GM12801 (cell line): ENCODE measurements around the gene SSH2.

Source experiments
- CTCF ChIP-seq: IDR thresholded peaks from one replicate; pipeline ENCODE4 v1.5.1; 2011; ENCODE audit warnings: control low read depth; ENCODE audit not compliant: insufficient read length; ENCODE audit errors: extremely low read depth

SSH2 gene

DNA sequence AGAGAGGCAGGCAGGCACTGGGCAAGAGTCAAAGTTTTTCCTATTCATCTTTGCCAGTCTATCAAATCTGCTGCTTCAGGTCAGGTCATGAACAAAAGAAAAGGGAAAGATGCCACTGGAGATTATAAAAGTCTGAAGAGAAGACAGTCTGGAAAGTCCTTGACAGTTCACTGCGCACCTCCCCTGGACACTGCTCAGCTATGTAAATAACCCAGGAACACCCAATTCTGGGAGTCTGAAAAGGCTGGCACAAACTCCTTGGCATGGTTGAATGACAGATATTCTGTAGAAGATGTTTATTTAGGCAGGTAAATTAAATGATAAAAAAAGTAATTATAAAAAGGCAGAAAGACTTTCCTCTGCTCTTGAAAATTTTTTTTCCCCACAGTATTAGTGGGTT is 302.1 kb downstream of the SSH2 start:
- TF ChIP-seq CTCF: no peak

- no peak for TF ChIP-seq CTCF
Observed at GRCh38 chr17:29625037-29625750, 304.8 kb downstream of the SSH2 start.

GRCh38 chr17:29624586-29624985 is 305.4 kb downstream of the SSH2 start:
- no peak for TF ChIP-seq CTCF

GRCh38 chr17:29623283-29623647 is 306.8 kb downstream of the SSH2 start:
- TF ChIP-seq CTCF: no peak

- TF ChIP-seq CTCF: no peak
Observed at GRCh38 chr17:29622337-29623282, 307.4 kb downstream of the SSH2 start, which contains the start of gene CORO6. TSS of gene CORO6 (minus strand) at chr17:29622912. CDS start at chr17:29621421, 1,491 bp downstream.

- TF ChIP-seq CTCF: no peak
Observed at GRCh38 chr17:29621751-29622194, 308.3 kb downstream of the SSH2 start.

- no peak for TF ChIP-seq CTCF
Observed at GRCh38 chr17:29620779-29621500, 309.1 kb downstream of the SSH2 start.
